CD14-positive monocyte (primary cell): Measurements from ENCODE around the gene MICALL2. TPM values are rescaled to one million over a fixed set of nuclear protein-coding genes. Genes with fewer than 3 reads are reported as not detected.

Experiments used
- DNase-seq, 3 donors: peaks; one replicate each; pipeline ENCODE4 v3.0.0-alpha.2; 2011 to 2022
- H2AFZ ChIP-seq: 2 replicates; pipeline ENCODE4 v1.6.0; 2012; ENCODE audit warnings: mild to moderate bottlenecking, low read depth, low read length, inconsistent platforms; ENCODE audit not compliant: insufficient read depth, poor library complexity, severe bottlenecking
- H3K27ac ChIP-seq, 2 donors: 1 replicate in 1 of 2; 2 replicates in 1 of 2; pipeline ENCODE4 v1.5.1; 2012 to 2013; ENCODE audit warnings: low read length in 2 of 2, control low read depth in 1 of 2, inconsistent platforms in 1 of 2, low read depth in 1 of 2, mild to moderate bottlenecking in 1 of 2
- H3K27me3 ChIP-seq, 2 donors: one replicate each; pipeline versions ENCODE4 v1.6.0 to v1.6.1; 2011 to 2013; ENCODE audit warnings: low read length in 2 of 2; ENCODE audit not compliant: control insufficient read depth in 2 of 2, insufficient read depth in 2 of 2
- H3K36me3 ChIP-seq, 2 donors: replicated peaks in 1 of 2; 1 replicate in 1 of 2; 2 replicates in 1 of 2; pipeline versions ENCODE4 v1.5.1 to v1.6.1; 2012 to 2013; ENCODE audit warnings: low read length in 2 of 2, control low read depth in 1 of 2, inconsistent platforms in 1 of 2, mild to moderate bottlenecking in 1 of 2; ENCODE audit not compliant: insufficient read depth in 2 of 2, control insufficient read depth in 1 of 2
- H3K4me1 ChIP-seq, 2 donors: 1 replicate in 1 of 2; 2 replicates in 1 of 2; pipeline versions ENCODE4 v1.5.1 to v1.6.1; 2012 to 2013; ENCODE audit warnings: low read length in 2 of 2, control low read depth in 1 of 2, inconsistent platforms in 1 of 2, mild to moderate bottlenecking in 1 of 2, moderate library complexity in 1 of 2; ENCODE audit not compliant: insufficient read depth in 2 of 2, control insufficient read depth in 1 of 2
- H3K4me2 ChIP-seq: replicated peaks from 2 replicates; pipeline ENCODE3; 2012; ENCODE audit warnings: low read length, moderate library complexity, mild to moderate bottlenecking; ENCODE audit not compliant: poor library complexity, severe bottlenecking; ENCODE audit errors: extremely low read depth
- H3K4me3 ChIP-seq, 3 experiments: fragments of 200-600 bp in 1 of 3; sonication (generic) in 1 of 3; replicated peaks in 1 of 3; 1 replicate in 2 of 3; 2 replicates in 1 of 3; pipeline ENCODE4 v1.5.1; 2011 to 2013; ENCODE audit warnings: low read length in 3 of 3, mild to moderate bottlenecking in 3 of 3, control low read depth in 2 of 3, low read depth in 2 of 3, inconsistent platforms in 1 of 3, moderate library complexity in 1 of 3
- H3K79me2 ChIP-seq: 2 replicates; pipeline ENCODE4 v1.6.0; 2012; ENCODE audit warnings: mild to moderate bottlenecking, control low read depth, inconsistent platforms, low read length, moderate library complexity; ENCODE audit not compliant: insufficient read depth
- H3K9ac ChIP-seq: 2 replicates; pipeline ENCODE4 v1.6.0; 2017; ENCODE audit warnings: low read length, mild to moderate bottlenecking; ENCODE audit not compliant: insufficient read depth, poor library complexity, severe bottlenecking
- H3K9me3 ChIP-seq, 2 donors: replicated peaks in 1 of 2; 1 replicate in 1 of 2; 2 replicates in 1 of 2; pipeline versions ENCODE4 v1.5.1 to v1.6.1; 2012 to 2013; ENCODE audit warnings: low read length in 2 of 2, control low read depth in 1 of 2; ENCODE audit not compliant: control insufficient read depth in 1 of 2, insufficient read depth in 1 of 2
- H4K20me1 ChIP-seq: 2 replicates; pipeline ENCODE4 v1.6.0; 2012; ENCODE audit warnings: mild to moderate bottlenecking, low read length, control low read depth, moderate library complexity; ENCODE audit not compliant: insufficient read depth
- H3K27ac Mint-ChIP-seq, 7 donors: one replicate each; pipeline ENCODE4 v1.8.0; 2020; ENCODE audit warnings: mild to moderate bottlenecking in 7 of 7, mixed read lengths in 7 of 7, moderate library complexity in 6 of 7, inconsistent platforms in 2 of 7
- H3K27me3 Mint-ChIP-seq, 3 donors: one replicate each; pipeline ENCODE4 v1.8.0; 2021 to 2022; ENCODE audit warnings: low read depth in 3 of 3, mild to moderate bottlenecking in 3 of 3, mixed read lengths in 3 of 3, moderate library complexity in 3 of 3, inconsistent platforms in 1 of 3
- H3K36me3 Mint-ChIP-seq, 2 donors: one replicate each; pipeline ENCODE4 v1.8.0; 2020; ENCODE audit warnings: mixed read lengths in 2 of 2, inconsistent platforms in 1 of 2, mild to moderate bottlenecking in 1 of 2
- H3K4me1 Mint-ChIP-seq: one replicate; pipeline ENCODE4 v1.8.0; 2020; ENCODE audit warnings: mild to moderate bottlenecking, mixed read lengths
- H3K4me3 Mint-ChIP-seq, 2 donors: one replicate each; pipeline ENCODE4 v1.8.0; 2020; ENCODE audit warnings: mild to moderate bottlenecking in 2 of 2, mixed read lengths in 2 of 2, moderate library complexity in 1 of 2
- H3K9me3 Mint-ChIP-seq, 7 donors: one replicate each; pipeline ENCODE4 v1.8.0; 2020 to 2022; ENCODE audit warnings: mixed read lengths in 7 of 7, mild to moderate bottlenecking in 6 of 7, moderate library complexity in 6 of 7, inconsistent platforms in 2 of 7
- WGBS: methylation state at CpG from one replicate; pipeline ENCODE4 v1.1.5; 2013; ENCODE audit warnings: missing lambda C conversion rate; ENCODE audit not compliant: insufficient coverage; 5-methylcytosine and 5-hydroxymethylcytosine counted together
- intact Hi-C, 2 donors: fragments of 100-400 bp; cut with micrococcal nuclease; formaldehyde crosslinking; loops; one replicate each; pipeline versions ENCODE4 v1.15.0 to v1.15.1; 2023
- polyA plus RNA-seq, 3 donors: library from polyadenylated mRNA; depleted of rRNA in 1 of 3; unstranded in 2 of 3; stranded (reverse) in 1 of 3; fragments of 300-500 nt in 2 of 3; fragments of >200 nt in 1 of 3; fragmentation: Illumina TruSeq in 2 of 3; gene quantifications; 1 replicate in 2 of 3; 2 replicates in 1 of 3; pipeline ENCODE4 v1.2.3, GENCODE V29; 2012 to 2021
- TF ChIP-seq, protein P1 (sequence below): fragments of 200-600 bp; IDR thresholded peaks from one replicate; pipeline ENCODE4 v1.8.0; 2022; ENCODE audit warnings: antibody characterized with exemption, mild to moderate bottlenecking

The MICALL2 gene
- polyA plus RNA-seq, 3 donors, result 0.14 to 7.2 (median 0.72) TPM

DNA sequence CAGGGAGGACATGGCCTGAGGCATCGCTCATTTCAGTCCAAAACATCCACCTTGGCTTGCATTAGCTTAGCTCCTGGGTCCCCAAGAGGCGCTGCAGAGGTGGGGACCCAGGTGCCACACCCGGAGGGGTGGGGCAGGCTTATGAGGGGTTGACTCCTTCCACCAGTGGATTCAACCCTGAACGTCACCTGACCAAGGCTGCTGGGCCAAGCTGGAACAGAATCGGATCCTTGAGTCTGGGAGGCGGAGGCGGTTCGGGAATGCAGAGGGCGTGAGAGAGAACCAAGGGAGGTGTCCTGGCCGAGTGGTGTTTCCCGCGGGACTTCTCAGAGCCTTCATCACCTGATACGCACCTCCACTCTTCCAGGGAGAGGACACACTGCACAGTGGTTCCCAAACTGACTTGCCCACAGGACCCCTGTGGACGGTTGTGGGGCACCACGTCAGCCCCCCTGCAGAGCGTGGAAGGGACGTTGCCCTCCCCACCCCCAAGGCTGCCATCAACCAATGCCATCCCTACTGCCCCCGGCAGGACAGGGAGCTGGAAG is 4.5 kb upstream of the MICALL2 start:
- DNase-seq, result no peak
- no peaks in the 10 kb centered on the region for H3K9me3 ChIP-seq
- intact Hi-C loops, result no loop called here
- 89% methylated on average over 13 of the region's 18 CpGs for WGBS
- Mint-ChIP-seq H3K4me3 (no peak overlapping the region), H3K27me3 (peaks cover 0 to 5% (median 0%) of the 10 kb centered on the region in 3 donors), H3K36me3 (no peaks in the 10 kb centered on the region), H3K27ac (no peak overlapping the region), H3K9me3 (peaks cover 0 to 2% (median 0%) of the 10 kb centered on the region in 7 donors), H3K4me1 (peaks cover 26% of the 10 kb centered on the region)
- H3K4me2 ChIP-seq, result no peak overlapping the region
- H2AFZ ChIP-seq, result no peak overlapping the region
- TF ChIP-seq, protein P1, sequence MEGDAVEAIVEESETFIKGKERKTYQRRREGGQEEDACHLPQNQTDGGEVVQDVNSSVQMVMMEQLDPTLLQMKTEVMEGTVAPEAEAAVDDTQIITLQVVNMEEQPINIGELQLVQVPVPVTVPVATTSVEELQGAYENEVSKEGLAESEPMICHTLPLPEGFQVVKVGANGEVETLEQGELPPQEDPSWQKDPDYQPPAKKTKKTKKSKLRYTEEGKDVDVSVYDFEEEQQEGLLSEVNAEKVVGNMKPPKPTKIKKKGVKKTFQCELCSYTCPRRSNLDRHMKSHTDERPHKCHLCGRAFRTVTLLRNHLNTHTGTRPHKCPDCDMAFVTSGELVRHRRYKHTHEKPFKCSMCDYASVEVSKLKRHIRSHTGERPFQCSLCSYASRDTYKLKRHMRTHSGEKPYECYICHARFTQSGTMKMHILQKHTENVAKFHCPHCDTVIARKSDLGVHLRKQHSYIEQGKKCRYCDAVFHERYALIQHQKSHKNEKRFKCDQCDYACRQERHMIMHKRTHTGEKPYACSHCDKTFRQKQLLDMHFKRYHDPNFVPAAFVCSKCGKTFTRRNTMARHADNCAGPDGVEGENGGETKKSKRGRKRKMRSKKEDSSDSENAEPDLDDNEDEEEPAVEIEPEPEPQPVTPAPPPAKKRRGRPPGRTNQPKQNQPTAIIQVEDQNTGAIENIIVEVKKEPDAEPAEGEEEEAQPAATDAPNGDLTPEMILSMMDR, result no peak
- H3K36me3 ChIP-seq, result peaks cover 0 to under 1% of the 10 kb centered on the region in 2 donors
- no peaks in the 10 kb centered on the region for H3K27me3 ChIP-seq
- no peak overlapping the region for H3K27ac ChIP-seq
- H4K20me1 ChIP-seq, result no peaks in the 10 kb centered on the region
- H3K9ac ChIP-seq, result no peak overlapping the region
- peaks cover under 1% of the 10 kb centered on the region for H3K79me2 ChIP-seq
- H3K4me1 ChIP-seq, result peaks cover 20 to 34% of the 10 kb centered on the region in 2 donors
- no peak overlapping the region for H3K4me3 ChIP-seq

DNA sequence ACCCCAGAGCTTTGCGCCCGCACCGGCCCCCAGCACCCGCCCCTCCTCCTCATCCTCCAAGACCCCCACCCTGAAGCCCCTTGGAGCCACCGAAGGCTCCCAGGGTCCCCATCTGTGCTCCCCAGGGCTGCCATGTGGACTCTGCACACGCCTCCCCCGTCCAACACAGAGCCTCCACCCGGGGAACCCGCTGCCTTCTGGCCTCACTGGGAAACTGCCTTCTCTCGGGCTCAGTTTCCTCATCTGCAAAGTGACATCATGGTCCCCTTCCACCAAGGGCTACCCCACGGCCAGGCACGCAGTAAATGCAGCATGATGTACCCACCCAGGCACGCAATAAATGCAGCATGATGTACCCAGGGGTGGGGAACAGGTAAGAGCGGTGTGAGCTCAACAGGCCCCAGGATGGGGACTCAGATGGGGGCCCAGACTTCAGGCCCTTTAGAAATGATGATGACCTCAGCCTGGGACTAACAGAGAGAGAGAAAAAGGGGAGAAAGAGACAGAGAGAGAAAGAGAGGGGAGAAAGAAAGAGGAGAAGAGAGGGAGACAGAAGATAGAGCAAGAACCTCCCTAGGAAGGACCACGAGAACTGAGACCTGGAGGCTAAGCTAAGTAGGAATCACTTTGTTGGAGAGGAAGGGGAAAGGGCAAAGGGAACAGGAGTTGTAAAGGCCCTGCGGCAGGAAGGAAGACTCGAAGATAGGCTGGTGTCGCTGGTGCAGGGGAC is 2.5 kb upstream of the MICALL2 start:
- H3K27ac ChIP-seq, result no peak overlapping the region
- Mint-ChIP-seq H3K36me3 (no peaks in the 10 kb centered on the region), H3K27me3 (peaks cover 0 to 5% (median 5%) of the 10 kb centered on the region in 3 donors), H3K4me1 (peaks cover 43% of the 10 kb centered on the region), H3K27ac (peak overlapping the region in 4 of 7 donors; percentile 20 to 79 (median 75)), H3K9me3 (peaks cover 0 to 2% (median 0%) of the 10 kb centered on the region in 7 donors), H3K4me3 (peak overlapping the region; percentile 39 to 41)
- H3K4me3 ChIP-seq, result peak overlapping the region in 2 of 3 experiments; percentile 79 to 91
- peak overlapping the region; percentile 98 for H3K4me2 ChIP-seq
- H3K36me3 ChIP-seq, result no peaks in the 10 kb centered on the region
- peak overlapping the region; percentile 87 for H2AFZ ChIP-seq
- H4K20me1 ChIP-seq, result peaks cover 4% of the 10 kb centered on the region
- no peaks in the 10 kb centered on the region for H3K9me3 ChIP-seq
- H3K9ac ChIP-seq, result no peak overlapping the region
- peaks cover 14% of the 10 kb centered on the region for H3K79me2 ChIP-seq
- H3K4me1 ChIP-seq, result peaks cover 40 to 53% of the 10 kb centered on the region in 2 donors
- DNase-seq, result no peak
- TF ChIP-seq, protein P1, result no peak
- 59% methylated on average over 12 of the region's 18 CpGs for WGBS
- no peaks in the 10 kb centered on the region for H3K27me3 ChIP-seq
- intact Hi-C loops, result no loop called here
